SH-SY5Y (cell line): ENCODE measurements around the gene MEIOB.

Experiments used
- GATA2 ChIP-seq: IDR thresholded peaks from 2 replicates; pipeline ENCODE4 v1.6.1; 2011; ENCODE audit warnings: mild to moderate bottlenecking, low read depth, low read length
- GATA3 ChIP-seq: IDR thresholded peaks from 2 replicates; pipeline ENCODE4 v1.6.1; 2011; ENCODE audit warnings: low read depth, mild to moderate bottlenecking, low read length, moderate library complexity

DNA sequence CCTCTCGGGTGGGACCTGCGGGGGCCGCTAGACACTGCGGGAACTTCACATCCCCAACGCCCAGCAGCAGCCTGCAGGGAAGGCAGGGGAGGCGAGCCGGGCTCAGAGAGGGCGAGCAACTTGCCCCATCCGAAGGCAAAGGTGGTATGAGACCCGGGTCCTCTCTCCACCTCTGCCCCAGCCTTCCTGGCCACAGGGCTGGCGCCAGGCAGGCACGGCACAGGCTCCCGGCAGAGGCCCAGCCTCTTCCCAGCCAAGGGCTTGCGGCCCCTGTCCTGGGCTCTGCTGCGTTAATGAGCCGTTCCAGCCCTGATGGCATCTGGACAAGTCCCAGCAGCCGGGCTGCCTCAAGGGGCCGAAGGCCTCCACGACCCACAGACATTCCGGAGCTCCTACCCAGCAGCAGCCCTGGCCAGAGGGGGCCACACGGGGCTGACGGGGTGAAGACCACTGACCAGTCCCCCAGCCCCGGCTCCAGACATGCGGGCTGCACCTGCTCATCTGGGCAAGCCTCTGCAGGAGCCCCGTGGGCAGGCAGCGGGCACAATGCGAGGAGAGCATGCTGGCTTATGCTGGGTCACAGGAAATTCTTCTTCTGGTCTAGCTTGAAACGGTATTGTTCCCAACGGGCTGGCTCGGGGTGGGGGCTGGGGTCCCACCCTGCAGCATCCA lies 47.5 kb upstream of the MEIOB start:
- TF ChIP-seq GATA2 (no peak), GATA3 (no peak)
